Measurements from ENCODE around the gene HIPK3.

The HIPK3 gene

DNA sequence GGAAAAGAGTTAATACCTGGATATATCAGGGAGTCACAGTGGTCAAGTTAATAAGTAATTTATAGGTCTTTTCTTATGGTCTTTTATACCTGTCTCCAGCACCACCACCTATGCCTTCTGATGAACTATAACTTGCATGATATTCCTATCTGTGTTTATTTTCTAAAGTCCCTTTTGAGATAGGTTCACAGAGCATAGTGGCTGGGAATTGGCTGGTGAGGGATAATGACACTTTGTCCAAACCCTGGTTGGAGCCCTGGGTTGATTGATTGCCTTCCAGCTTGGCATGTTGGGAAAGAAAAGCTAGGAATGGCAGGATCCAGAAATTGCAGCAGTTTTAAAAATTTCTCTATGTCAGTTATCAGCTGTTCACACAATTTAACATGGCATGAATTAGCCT lies 23.2 kb downstream of the HIPK3 start:
- no peak overlapping the region for H3K4me3 ChIP-seq (ENCODE audit: low read length)
- no peak overlapping the region for H3K27ac ChIP-seq (ENCODE audit: low read depth, low read length)
- H3K27me3 ChIP-seq (ENCODE audit: control insufficient read depth, low read length), result no peaks in the 10 kb centered on the region
- TF ChIP-seq CTCF (IDR thresholded peaks at IDR 0.05; ENCODE audit: low read depth, low read length, poor library complexity, severe bottlenecking) (no peak), EZH2phosphoT487 (IDR thresholded peaks at IDR 0.05; ENCODE audit: borderline replicate concordance, low read length) (no peak)
- H3F3A ChIP-seq (ENCODE audit: control insufficient read depth, insufficient read depth), result no peaks in the 10 kb centered on the region
- H3K4me1 ChIP-seq (ENCODE audit: control insufficient read depth, low read length), result no peaks in the 10 kb centered on the region
- H3K4me2 ChIP-seq (ENCODE audit: low read length), result no peak overlapping the region
- peaks cover 74% of the 10 kb centered on the region for H3K79me2 ChIP-seq (ENCODE audit: control insufficient read depth, low read length)
- H3K9me3 ChIP-seq (ENCODE audit: control insufficient read depth, insufficient read depth, low read length), result no peaks in the 10 kb centered on the region
- H3K9me2 ChIP-seq (replicated peaks; ENCODE audit: control insufficient read depth, low read length), result no peaks in the 10 kb centered on the region
- H4K20me1 ChIP-seq (ENCODE audit: control insufficient read depth, insufficient read depth, low read depth, low read length), result no peaks in the 10 kb centered on the region; the same call in 1 of the 2 replicates
- H3K36me3 ChIP-seq (ENCODE audit: control insufficient read depth, low read length), result no peaks in the 10 kb centered on the region

DNA sequence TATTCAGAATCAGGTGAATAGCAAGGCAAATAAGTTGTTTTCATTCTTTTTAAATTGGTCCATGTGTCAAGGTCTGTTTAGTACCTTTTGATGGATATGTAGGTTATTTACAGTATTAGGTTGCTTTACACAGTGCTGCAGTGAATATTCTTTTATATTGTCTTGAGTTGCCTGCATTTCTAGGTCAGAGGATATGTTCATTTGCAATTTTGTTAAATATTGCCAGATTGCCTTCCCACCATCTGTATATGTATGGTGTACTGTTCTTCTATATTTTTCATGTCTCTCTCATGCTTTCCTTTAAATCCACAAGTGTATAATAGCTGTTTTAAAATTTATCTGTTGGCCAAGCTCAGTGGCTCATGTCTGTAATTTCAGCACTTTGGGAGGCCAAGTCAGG lies 24.6 kb downstream of the HIPK3 start:
- no peaks in the 10 kb centered on the region for H3K9me2 ChIP-seq (replicated peaks; ENCODE audit: control insufficient read depth, low read length)
- H3K36me3 ChIP-seq (ENCODE audit: control insufficient read depth, low read length), result peaks cover 5% of the 10 kb centered on the region; the same call in 1 of the 2 replicates
- no peak overlapping the region for H3K27ac ChIP-seq (ENCODE audit: low read depth, low read length)
- TF ChIP-seq CTCF (IDR thresholded peaks at IDR 0.05; ENCODE audit: low read depth, low read length, poor library complexity, severe bottlenecking) (no peak), EZH2phosphoT487 (IDR thresholded peaks at IDR 0.05; ENCODE audit: borderline replicate concordance, low read length) (no peak)
- H4K20me1 ChIP-seq (ENCODE audit: control insufficient read depth, insufficient read depth, low read depth, low read length), result no peaks in the 10 kb centered on the region; the same call in 1 of the 2 replicates
- H3K27me3 ChIP-seq (ENCODE audit: control insufficient read depth, low read length), result no peaks in the 10 kb centered on the region
- no peaks in the 10 kb centered on the region for H3K9me3 ChIP-seq (ENCODE audit: control insufficient read depth, insufficient read depth, low read length)
- no peak overlapping the region for H3K4me2 ChIP-seq (ENCODE audit: low read length)
- no peak overlapping the region for H3K4me3 ChIP-seq (ENCODE audit: low read length)
- H3K4me1 ChIP-seq (ENCODE audit: control insufficient read depth, low read length), result no peaks in the 10 kb centered on the region
- H3F3A ChIP-seq (ENCODE audit: control insufficient read depth, insufficient read depth), result no peaks in the 10 kb centered on the region
- H3K79me2 ChIP-seq (ENCODE audit: control insufficient read depth, low read length), result peaks cover 73% of the 10 kb centered on the region

DNA sequence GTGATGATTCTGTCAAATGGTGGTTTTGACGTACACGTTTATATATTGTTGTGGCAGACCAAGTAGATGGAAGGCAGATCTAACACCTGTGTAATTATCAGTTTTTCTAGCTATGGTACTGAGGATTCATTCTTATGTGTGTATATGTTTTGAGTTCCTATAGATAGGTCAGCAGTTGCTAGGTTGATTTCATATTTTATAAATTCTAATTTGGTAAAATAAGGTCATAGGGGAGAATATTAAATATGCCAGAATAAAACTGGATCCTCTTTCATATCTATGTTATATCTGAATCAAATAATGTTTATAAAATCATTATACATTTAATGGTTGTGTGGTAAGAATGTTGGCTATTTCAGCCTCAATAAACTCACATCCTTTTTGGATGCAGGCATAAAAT lies 27.6 kb downstream of the HIPK3 start:
- Histone ChIP-seq H3K79me2 (ENCODE audit: control insufficient read depth, low read length) (peaks cover 49% of the 10 kb centered on the region), H3K4me2 (ENCODE audit: low read length) (no peak overlapping the region), H3K4me1 (ENCODE audit: control insufficient read depth, low read length) (no peaks in the 10 kb centered on the region), H4K20me1 (ENCODE audit: control insufficient read depth, insufficient read depth, low read depth, low read length) (no peaks in the 10 kb centered on the region; the same call in 1 of the 2 replicates), H3K27ac (ENCODE audit: low read depth, low read length) (no peak overlapping the region), H3K9me3 (ENCODE audit: control insufficient read depth, insufficient read depth, low read length) (no peaks in the 10 kb centered on the region), H3K9me2 (replicated peaks; ENCODE audit: control insufficient read depth, low read length) (no peaks in the 10 kb centered on the region), H3F3A (ENCODE audit: control insufficient read depth, insufficient read depth) (no peaks in the 10 kb centered on the region), H3K27me3 (ENCODE audit: control insufficient read depth, low read length) (no peaks in the 10 kb centered on the region), H3K36me3 (ENCODE audit: control insufficient read depth, low read length) (peaks cover 11% of the 10 kb centered on the region; the same call in 1 of the 2 replicates), H3K4me3 (ENCODE audit: low read length) (no peak overlapping the region)
- no peak for TF ChIP-seq CTCF (IDR thresholded peaks at IDR 0.05; ENCODE audit: low read depth, low read length, poor library complexity, severe bottlenecking)
- no peak for TF ChIP-seq EZH2phosphoT487 (IDR thresholded peaks at IDR 0.05; ENCODE audit: borderline replicate concordance, low read length)

Data from DOHH2 (cell line).